ENCODE results near the gene ADSL. TPM values are rescaled to one million over a fixed set of nuclear protein-coding genes. Genes with fewer than 3 reads are reported as not detected.

The ADSL gene
- total and polyA plus RNA-seq, 2 donors (not counting 1 experiment from before 2014, with no cell fraction given): 67.0 to 89.8 TPM

GRCh38 chr22:40388231-40388630 is 41.9 kb downstream of the ADSL start:
- Histone ChIP-seq H3K79me2 (ENCODE audit: control insufficient read depth, insufficient read depth, low read length) (peaks cover 2% of the 10 kb centered on the region), H3K27ac (ENCODE audit: insufficient read depth, low read length) (no peak overlapping the region), H3K4me1 (ENCODE audit: control insufficient read depth, extremely low read depth, insufficient read depth, low read length) (no peaks in the 10 kb centered on the region), H3K4me3 (replicated peaks in 1 of 4; ENCODE audit: control extremely low read depth in 1 of 4, insufficient read depth in 1 of 4, low read depth in 3 of 4, low read length in 4 of 4) (no peak overlapping the region), H3K9me3 (ENCODE audit: control insufficient read depth, insufficient read depth, low read depth, low read length) (no peaks in the 10 kb centered on the region), H4K20me1 (ENCODE audit: control insufficient read depth, extremely low read depth, insufficient read depth, low read length) (no peaks in the 10 kb centered on the region), H3K36me3 (ENCODE audit: control insufficient read depth, insufficient read depth, low read length) (no peaks in the 10 kb centered on the region), H3K27me3 (ENCODE audit: control insufficient read depth, insufficient read depth, low read length) (no peaks in the 10 kb centered on the region), H3K4me2 (ENCODE audit: extremely low read depth, insufficient read depth, low read length) (no peak overlapping the region), H2AFZ (ENCODE audit: low read length) (no peak overlapping the region), H3K9ac (ENCODE audit: insufficient read depth, low read length) (no peak overlapping the region)
- DNase-seq (ENCODE audit: low read depth in 2 of 2): no peak
- TF ChIP-seq, protein P1, sequence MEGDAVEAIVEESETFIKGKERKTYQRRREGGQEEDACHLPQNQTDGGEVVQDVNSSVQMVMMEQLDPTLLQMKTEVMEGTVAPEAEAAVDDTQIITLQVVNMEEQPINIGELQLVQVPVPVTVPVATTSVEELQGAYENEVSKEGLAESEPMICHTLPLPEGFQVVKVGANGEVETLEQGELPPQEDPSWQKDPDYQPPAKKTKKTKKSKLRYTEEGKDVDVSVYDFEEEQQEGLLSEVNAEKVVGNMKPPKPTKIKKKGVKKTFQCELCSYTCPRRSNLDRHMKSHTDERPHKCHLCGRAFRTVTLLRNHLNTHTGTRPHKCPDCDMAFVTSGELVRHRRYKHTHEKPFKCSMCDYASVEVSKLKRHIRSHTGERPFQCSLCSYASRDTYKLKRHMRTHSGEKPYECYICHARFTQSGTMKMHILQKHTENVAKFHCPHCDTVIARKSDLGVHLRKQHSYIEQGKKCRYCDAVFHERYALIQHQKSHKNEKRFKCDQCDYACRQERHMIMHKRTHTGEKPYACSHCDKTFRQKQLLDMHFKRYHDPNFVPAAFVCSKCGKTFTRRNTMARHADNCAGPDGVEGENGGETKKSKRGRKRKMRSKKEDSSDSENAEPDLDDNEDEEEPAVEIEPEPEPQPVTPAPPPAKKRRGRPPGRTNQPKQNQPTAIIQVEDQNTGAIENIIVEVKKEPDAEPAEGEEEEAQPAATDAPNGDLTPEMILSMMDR (conservative IDR thresholded peaks at IDR 0.05 in 1 of 2, IDR thresholded peaks at IDR 0.05 in 1 of 2; ENCODE audit: low read depth in 1 of 2, low read length in 2 of 2): no peak
- TF ChIP-seq EZH2 (IDR thresholded peaks at IDR 0.05; ENCODE audit: low read length, missing control alignments): no peak

DNA sequence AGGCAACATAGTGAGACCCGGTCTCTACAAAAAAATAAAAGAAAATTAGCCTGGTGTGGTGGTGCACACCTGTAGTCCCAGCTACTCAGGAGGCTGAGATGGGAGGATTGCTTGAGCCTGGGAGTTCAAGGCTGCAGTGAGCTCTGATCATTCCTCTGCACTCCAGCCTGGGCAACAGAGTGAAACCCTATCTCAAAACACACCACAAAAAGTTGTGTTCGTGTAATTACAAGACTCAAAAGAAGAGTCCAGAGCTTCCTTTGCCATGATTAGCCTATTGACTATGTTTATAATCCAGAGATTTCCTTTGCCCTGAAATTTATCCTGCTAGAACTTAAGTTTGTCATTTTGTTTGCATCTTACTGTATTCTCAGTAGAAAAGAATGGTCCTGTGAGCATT is 45.1 kb downstream of the ADSL start:
- H3K27me3 ChIP-seq (ENCODE audit: control insufficient read depth, insufficient read depth, low read length): no peaks in the 10 kb centered on the region

GRCh38 chr22:40392618-40393017 is 46.3 kb downstream of the ADSL start:
- TF ChIP-seq, protein P1 (conservative IDR thresholded peaks at IDR 0.05 in 1 of 2, IDR thresholded peaks at IDR 0.05 in 1 of 2; ENCODE audit: low read depth in 1 of 2, low read length in 2 of 2): no peak
- no peak for TF ChIP-seq EZH2 (IDR thresholded peaks at IDR 0.05; ENCODE audit: low read length, missing control alignments)
- DNase-seq (ENCODE audit: low read depth in 2 of 2): no peak
- Histone ChIP-seq H3K4me2 (ENCODE audit: extremely low read depth, insufficient read depth, low read length) (no peak overlapping the region), H3K36me3 (ENCODE audit: control insufficient read depth, insufficient read depth, low read length) (no peaks in the 10 kb centered on the region), H3K27me3 (ENCODE audit: control insufficient read depth, insufficient read depth, low read length) (no peaks in the 10 kb centered on the region), H3K9me3 (ENCODE audit: control insufficient read depth, insufficient read depth, low read depth, low read length) (no peaks in the 10 kb centered on the region), H2AFZ (ENCODE audit: low read length) (no peak overlapping the region), H3K27ac (ENCODE audit: insufficient read depth, low read length) (no peak overlapping the region), H3K4me3 (replicated peaks in 1 of 4; ENCODE audit: control extremely low read depth in 1 of 4, insufficient read depth in 1 of 4, low read depth in 3 of 4, low read length in 4 of 4) (no peak overlapping the region), H3K79me2 (ENCODE audit: control insufficient read depth, insufficient read depth, low read length) (no peaks in the 10 kb centered on the region), H3K4me1 (ENCODE audit: control insufficient read depth, extremely low read depth, insufficient read depth, low read length) (peaks cover 5% of the 10 kb centered on the region), H3K9ac (ENCODE audit: insufficient read depth, low read length) (no peak overlapping the region), H4K20me1 (ENCODE audit: control insufficient read depth, extremely low read depth, insufficient read depth, low read length) (no peaks in the 10 kb centered on the region)

More for the DNA sequence above, 45.1 kb downstream of the ADSL start:
- TF ChIP-seq, protein P1 (conservative IDR thresholded peaks at IDR 0.05 in 1 of 2, IDR thresholded peaks at IDR 0.05 in 1 of 2; ENCODE audit: low read depth in 1 of 2, low read length in 2 of 2): no peak
- no peak for TF ChIP-seq EZH2 (IDR thresholded peaks at IDR 0.05; ENCODE audit: low read length, missing control alignments)
- Histone ChIP-seq H3K4me3 (replicated peaks in 1 of 4; ENCODE audit: control extremely low read depth in 1 of 4, insufficient read depth in 1 of 4, low read depth in 3 of 4, low read length in 4 of 4) (no peak overlapping the region), H4K20me1 (ENCODE audit: control insufficient read depth, extremely low read depth, insufficient read depth, low read length) (no peaks in the 10 kb centered on the region), H3K4me1 (ENCODE audit: control insufficient read depth, extremely low read depth, insufficient read depth, low read length) (no peaks in the 10 kb centered on the region), H3K27ac (ENCODE audit: insufficient read depth, low read length) (no peak overlapping the region), H3K9ac (ENCODE audit: insufficient read depth, low read length) (no peak overlapping the region), H3K36me3 (ENCODE audit: control insufficient read depth, insufficient read depth, low read length) (no peaks in the 10 kb centered on the region), H3K9me3 (ENCODE audit: control insufficient read depth, insufficient read depth, low read depth, low read length) (no peaks in the 10 kb centered on the region), H2AFZ (ENCODE audit: low read length) (no peak overlapping the region), H3K79me2 (ENCODE audit: control insufficient read depth, insufficient read depth, low read length) (no peaks in the 10 kb centered on the region), H3K4me2 (ENCODE audit: extremely low read depth, insufficient read depth, low read length) (no peak overlapping the region)
- no peak for DNase-seq (ENCODE audit: low read depth in 2 of 2)

All from fibroblast of lung (primary cell).